Stimulated activated CD8-positive, alpha-beta memory T cell treated with anti-CD3 and anti-CD28 coated beads, Interleukin-7, amount 100 ng/mL, for 1 hour (primary cell): ENCODE data around the gene CACNA2D4.

Experiments used
- DNase-seq, 2 donors: peaks; one replicate each; pipeline ENCODE4 v3.0.0-alpha.2; 2020; ENCODE audit warnings: low read depth in 2 of 2

Gene CACNA2D4

GRCh38 chr12:1870998-1871917 lies 47.2 kb downstream of the CACNA2D4 start:
- DNase-seq = no peak

GRCh38 chr12:1870086-1870485 lies 48.4 kb downstream of the CACNA2D4 start:
- DNase-seq = no peak

GRCh38 chr12:1869145-1869544 lies 49.3 kb downstream of the CACNA2D4 start:
- no peak for DNase-seq

GRCh38 chr12:1865284-1865866 lies 53.1 kb downstream of the CACNA2D4 start:
- no peak for DNase-seq

GRCh38 chr12:1864867-1865266 lies 53.6 kb downstream of the CACNA2D4 start:
- no peak for DNase-seq

- DNase-seq = no peak
Observed at GRCh38 chr12:1864456-1864855, 54.0 kb downstream of the CACNA2D4 start.

GRCh38 chr12:1863823-1864222 lies 54.6 kb downstream of the CACNA2D4 start:
- no peak for DNase-seq

GRCh38 chr12:1862973-1863372 lies 55.5 kb downstream of the CACNA2D4 start:
- DNase-seq = no peak

- no peak for DNase-seq
Observed at GRCh38 chr12:1859643-1860042, 58.8 kb downstream of the CACNA2D4 start.

- DNase-seq = no peak
Observed at GRCh38 chr12:1858456-1858855, 60.0 kb downstream of the CACNA2D4 start.

GRCh38 chr12:1857821-1858220 lies 60.6 kb downstream of the CACNA2D4 start:
- DNase-seq = no peak

GRCh38 chr12:1857086-1857485 lies 61.4 kb downstream of the CACNA2D4 start:
- DNase-seq = no peak

- no peak for DNase-seq
Observed at GRCh38 chr12:1855241-1855640, 63.2 kb downstream of the CACNA2D4 start.

GRCh38 chr12:1853716-1854115 lies 64.7 kb downstream of the CACNA2D4 start:
- DNase-seq = no peak

GRCh38 chr12:1852076-1852475 lies 66.4 kb downstream of the CACNA2D4 start:
- no peak for DNase-seq

GRCh38 chr12:1851151-1851701 lies 67.2 kb downstream of the CACNA2D4 start:
- DNase-seq = no peak

- DNase-seq = no peak
Observed at GRCh38 chr12:1848745-1849144, 69.7 kb downstream of the CACNA2D4 start.

GRCh38 chr12:1848146-1848545 lies 70.3 kb downstream of the CACNA2D4 start:
- no peak for DNase-seq

GRCh38 chr12:1847411-1847810 lies 71.0 kb downstream of the CACNA2D4 start:
- DNase-seq = no peak

- no peak for DNase-seq
Observed at GRCh38 chr12:1846421-1847405, 71.7 kb downstream of the CACNA2D4 start.

GRCh38 chr12:1845886-1846285 lies 72.6 kb downstream of the CACNA2D4 start:
- no peak for DNase-seq

- DNase-seq = no peak
Observed at GRCh38 chr12:1845427-1845826, 73.0 kb downstream of the CACNA2D4 start.
